Measurements from ENCODE around the gene WFDC6. TPM values are rescaled to one million over a fixed set of nuclear protein-coding genes. Genes with fewer than 3 reads are reported as not detected.

The WFDC6 gene
- total RNA-seq, 4 donors from 2014 or later, result not detected

- no peak for DNase-seq
- in situ Hi-C loops (cut with MboI; ENCODE audit: low sequenced_read_pairs in 4 of 4) (loop anchor here in 1 of 4 donors (25.0 kb wide), 1 partner anchor 959 kb away; no protein-coding TSS in a partner anchor), intact Hi-C loops (cut with DNase I; ENCODE audit: low total_unique reads) (no loop called here)
Observed at GRCh38 chr20:45503403-45503802, 35.9 kb downstream of the WFDC6 start.

GRCh38 chr20:45502561-45502960, 36.7 kb downstream of the WFDC6 start:
- TF ChIP-seq CTCF (IDR thresholded peaks at IDR 0.05 in 4 of 5, conservative IDR thresholded peaks at IDR 0.05 in 1 of 5) (no peak), POLR2A (IDR thresholded peaks at IDR 0.05) (no peak)
- no peak overlapping the region for H3K27ac ChIP-seq
- in situ Hi-C loops (cut with MboI; ENCODE audit: low sequenced_read_pairs in 4 of 4) (loop anchor here in 1 of 4 donors (25.0 kb wide), 1 partner anchor 960 kb away; no protein-coding TSS in a partner anchor), intact Hi-C loops (cut with DNase I; ENCODE audit: low total_unique reads) (no loop called here)
- no peak for DNase-seq
- no peaks in the 10 kb centered on the region for H3K27me3 ChIP-seq
- H3K36me3 ChIP-seq, result no peaks in the 10 kb centered on the region
- H3K4me1 ChIP-seq, result no peaks in the 10 kb centered on the region
- ATAC-seq, result no peak
- no peak overlapping the region for H3K4me3 ChIP-seq
- H3K9me3 ChIP-seq, result no peaks in the 10 kb centered on the region

More at GRCh38 chr20:45503403-45503802, 35.9 kb downstream of the WFDC6 start:
- Histone ChIP-seq H3K36me3 (no peaks in the 10 kb centered on the region), H3K4me1 (no peaks in the 10 kb centered on the region), H3K27me3 (no peaks in the 10 kb centered on the region), H3K4me3 (no peak overlapping the region), H3K27ac (no peak overlapping the region), H3K9me3 (no peaks in the 10 kb centered on the region)
- ATAC-seq, result no peak
- no peak for TF ChIP-seq CTCF (IDR thresholded peaks at IDR 0.05 in 4 of 5, conservative IDR thresholded peaks at IDR 0.05 in 1 of 5)
- TF ChIP-seq POLR2A (IDR thresholded peaks at IDR 0.05), result no peak

- in situ Hi-C loops (cut with MboI; ENCODE audit: low sequenced_read_pairs in 4 of 4), result loop anchor here in 1 of 4 donors (25.0 kb wide), 1 partner anchor 961 kb away; no protein-coding TSS in a partner anchor
- DNase-seq (no peak), ATAC-seq (no peak)
- no peaks in the 10 kb centered on the region for H3K9me3 ChIP-seq
- intact Hi-C loops (cut with DNase I; ENCODE audit: low total_unique reads), result no loop called here
- no peaks in the 10 kb centered on the region for H3K27me3 ChIP-seq
- H3K27ac ChIP-seq, result no peak overlapping the region
- no peak overlapping the region for H3K4me3 ChIP-seq
- TF ChIP-seq CTCF (IDR thresholded peaks at IDR 0.05 in 4 of 5, conservative IDR thresholded peaks at IDR 0.05 in 1 of 5), result no peak
- H3K4me1 ChIP-seq, result no peaks in the 10 kb centered on the region
- H3K36me3 ChIP-seq, result no peaks in the 10 kb centered on the region
Observed at GRCh38 chr20:45501600-45501999, 37.7 kb downstream of the WFDC6 start.

DNA sequence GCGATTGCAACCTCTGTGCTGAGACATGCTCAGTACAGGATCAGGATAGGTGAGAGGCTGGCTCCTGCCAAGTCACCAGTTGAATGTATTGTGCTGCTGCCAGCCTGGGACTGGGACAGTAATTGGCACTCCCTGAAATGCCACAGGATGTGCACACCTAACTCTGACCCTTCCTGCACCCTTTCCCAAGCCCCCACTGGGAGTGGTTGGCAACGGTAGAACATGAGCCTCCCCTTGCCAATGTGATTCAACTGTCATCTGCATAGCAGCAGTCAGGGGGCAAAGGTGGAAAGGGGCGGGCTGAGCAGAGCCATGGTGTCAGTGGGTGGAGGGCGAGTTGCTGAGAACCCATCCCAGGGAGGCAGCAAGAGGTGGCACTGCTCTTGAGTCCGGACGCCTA, 39.3 kb downstream of the WFDC6 start:
- Histone ChIP-seq H3K4me3 (no peak overlapping the region), H3K4me1 (no peaks in the 10 kb centered on the region), H3K27me3 (peaks cover 0 to 2% (median 0%) of the 10 kb centered on the region in 3 donors), H3K27ac (no peak overlapping the region), H3K9me3 (no peaks in the 10 kb centered on the region), H3K36me3 (no peaks in the 10 kb centered on the region)
- no peak for DNase-seq
- TF ChIP-seq CTCF (IDR thresholded peaks at IDR 0.05 in 4 of 5, conservative IDR thresholded peaks at IDR 0.05 in 1 of 5) (no peak), POLR2A (IDR thresholded peaks at IDR 0.05) (no peak)
- in situ Hi-C loops (cut with MboI; ENCODE audit: low sequenced_read_pairs in 4 of 4) (loop anchor here in 1 of 4 donors (25.0 kb wide), 1 partner anchor 962 kb away; no protein-coding TSS in a partner anchor), intact Hi-C loops (cut with DNase I; ENCODE audit: low total_unique reads) (no loop called here)
- no peak for ATAC-seq

DNA sequence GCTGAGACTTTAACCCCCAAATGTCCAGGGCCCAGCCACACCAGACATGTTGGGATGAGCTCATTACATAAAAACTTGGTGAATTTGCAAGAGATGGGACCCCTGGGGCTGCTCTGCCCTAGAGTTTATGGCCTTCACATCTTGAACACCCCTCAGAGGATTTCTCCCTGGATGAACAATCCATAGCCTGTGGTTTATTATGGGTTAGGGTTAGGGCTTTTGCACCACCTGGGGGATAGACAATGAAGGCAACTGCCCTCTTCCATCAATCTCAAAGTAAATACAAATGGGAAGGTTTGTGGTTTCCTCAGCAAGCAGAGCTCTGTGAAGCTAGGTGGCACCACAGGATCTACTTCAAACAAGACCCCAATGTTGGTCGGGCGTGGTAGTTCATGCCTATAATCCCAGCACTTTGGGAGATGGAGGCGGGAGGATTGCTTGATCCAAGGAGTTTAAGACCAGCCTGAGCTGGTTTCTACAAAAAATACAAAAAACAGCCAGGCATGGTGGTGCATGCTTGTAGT, 41.2 kb downstream of the WFDC6 start:
- intact Hi-C loops (cut with DNase I; ENCODE audit: low total_unique reads) (no loop called here), in situ Hi-C loops (cut with MboI; ENCODE audit: low sequenced_read_pairs in 4 of 4) (no loop called here)

More for the DNA sequence above, 41.2 kb downstream of the WFDC6 start:
- H3K9me3 ChIP-seq, result no peaks in the 10 kb centered on the region
- no peaks in the 10 kb centered on the region for H3K4me1 ChIP-seq
- no peak overlapping the region for H3K27ac ChIP-seq
- H3K36me3 ChIP-seq, result no peaks in the 10 kb centered on the region
- H3K4me3 ChIP-seq, result no peak overlapping the region
- TF ChIP-seq CTCF (IDR thresholded peaks at IDR 0.05 in 4 of 5, conservative IDR thresholded peaks at IDR 0.05 in 1 of 5) (no peak), POLR2A (IDR thresholded peaks at IDR 0.05) (no peak)
- DNase-seq, result no peak
- H3K27me3 ChIP-seq, result peaks cover 0 to 2% (median 0%) of the 10 kb centered on the region in 3 donors
- no peak for ATAC-seq

All from gastrocnemius medialis (tissue), 4 donors.